Thyroid gland (tissue), 4 donors: Measurements from ENCODE around the gene IL31RA.

Experiments used
- CTCF ChIP-seq, 6 experiments: fragments of 200-600 bp in 3 of 6; fragments of 450-650 bp in 3 of 6; sonication (generic) in 3 of 6; IDR thresholded peaks; one replicate each; pipeline ENCODE4 v1.5.1; 2016 to 2019; ENCODE audit warnings: antibody characterized with exemption in 6 of 6, mild to moderate bottlenecking in 2 of 6, inconsistent platforms in 1 of 6, moderate library complexity in 1 of 6
- POLR2A ChIP-seq, 2 donors: fragments of 450-650 bp; IDR thresholded peaks; one replicate each; pipeline ENCODE4 v1.6.1; 2017; ENCODE audit warnings: antibody characterized with exemption in 2 of 2, mild to moderate bottlenecking in 2 of 2, moderate library complexity in 1 of 2

GRCh38 chr5:55817030-55817429 lies 34.1 kb upstream of the IL31RA start:
- TF ChIP-seq CTCF (IDR thresholded peaks at IDR 0.05) (no peak), POLR2A (IDR thresholded peaks at IDR 0.05) (no peak)
